B cell (primary cell): Measurements from ENCODE around the gene MAD1L1.

Experiments
- EZH2 ChIP-seq: IDR thresholded peaks from 2 replicates; pipeline ENCODE4 v1.6.1; 2012; ENCODE audit warnings: borderline replicate concordance, low read depth, mild to moderate bottlenecking, moderate library complexity, low read length; ENCODE audit not compliant: insufficient read depth, poor library complexity, severe bottlenecking
- TF ChIP-seq, protein P1 (sequence below): fragments of 200-600 bp; IDR thresholded peaks from one replicate; pipeline ENCODE4 v1.8.0; 2022; ENCODE audit warnings: antibody characterized with exemption, mild to moderate bottlenecking

- TF ChIP-seq, protein P1, sequence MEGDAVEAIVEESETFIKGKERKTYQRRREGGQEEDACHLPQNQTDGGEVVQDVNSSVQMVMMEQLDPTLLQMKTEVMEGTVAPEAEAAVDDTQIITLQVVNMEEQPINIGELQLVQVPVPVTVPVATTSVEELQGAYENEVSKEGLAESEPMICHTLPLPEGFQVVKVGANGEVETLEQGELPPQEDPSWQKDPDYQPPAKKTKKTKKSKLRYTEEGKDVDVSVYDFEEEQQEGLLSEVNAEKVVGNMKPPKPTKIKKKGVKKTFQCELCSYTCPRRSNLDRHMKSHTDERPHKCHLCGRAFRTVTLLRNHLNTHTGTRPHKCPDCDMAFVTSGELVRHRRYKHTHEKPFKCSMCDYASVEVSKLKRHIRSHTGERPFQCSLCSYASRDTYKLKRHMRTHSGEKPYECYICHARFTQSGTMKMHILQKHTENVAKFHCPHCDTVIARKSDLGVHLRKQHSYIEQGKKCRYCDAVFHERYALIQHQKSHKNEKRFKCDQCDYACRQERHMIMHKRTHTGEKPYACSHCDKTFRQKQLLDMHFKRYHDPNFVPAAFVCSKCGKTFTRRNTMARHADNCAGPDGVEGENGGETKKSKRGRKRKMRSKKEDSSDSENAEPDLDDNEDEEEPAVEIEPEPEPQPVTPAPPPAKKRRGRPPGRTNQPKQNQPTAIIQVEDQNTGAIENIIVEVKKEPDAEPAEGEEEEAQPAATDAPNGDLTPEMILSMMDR, result no peak
- TF ChIP-seq EZH2, result no peak
These were observed 283.1 kb downstream of the MAD1L1 start for GRCh38 chr7:1949681-1950055.
